Caco-2 (cell line): ENCODE results near the gene SGPP2. TPM values are rescaled to one million over a fixed set of nuclear protein-coding genes. Genes with fewer than 3 reads are reported as not detected.

Source experiments
- BruUV-seq: library from RNA; stranded (reverse); fragments of 400-500 nt; replicated peaks from 2 replicates; lab custom pipeline; 2021; lab: Mats Ljungman, UMichigan
- CTCF ChIA-PET: fragments of 300-600 bp; sonication (Branson Sonifier 250); formaldehyde crosslinking; loops from one replicate; lab custom pipeline; 2022; ENCODE audit warnings: antibody characterized with exemption; lab: Charles Lee
- POLR2A ChIA-PET: fragments of 300-600 bp; sonication (Branson Sonifier 250); formaldehyde crosslinking; loops from one replicate; lab custom pipeline; 2022; ENCODE audit warnings: antibody characterized with exemption; lab: Charles Lee
- DNase-seq, 2 experiments: peaks; one replicate each; pipeline versions ENCODE4 v3.0.0 to v3.0.0-alpha.2; 2020 to 2022
- H3K27me3 ChIP-seq: replicated peaks from 2 replicates; pipeline ENCODE4 v1.6.0; 2011; ENCODE audit warnings: low read length; ENCODE audit not compliant: control insufficient read depth, insufficient read depth
- H3K36me3 ChIP-seq: 2 replicates; pipeline ENCODE4 v1.5.1; 2011; ENCODE audit warnings: low read length; ENCODE audit not compliant: control insufficient read depth, insufficient read depth
- H3K4me1 ChIP-seq: fragments of 250-450 bp; sonication (Bioruptor Pico); 2 replicates; pipeline ENCODE4 v1.5.1; 2020; ENCODE audit warnings: mild to moderate bottlenecking
- H3K4me3 ChIP-seq: 2 replicates; pipeline ENCODE4 v1.5.1; 2011; ENCODE audit warnings: low read depth, mild to moderate bottlenecking, control low read depth, low read length
- H3K9me3 ChIP-seq: fragments of 250-450 bp; sonication (Bioruptor Pico); 2 replicates; pipeline ENCODE4 v1.5.1; 2020; ENCODE audit warnings: mild to moderate bottlenecking, moderate library complexity
- H3K27ac Mint-ChIP-seq: one replicate; pipeline ENCODE4 v1.8.0; 2022; ENCODE audit warnings: mixed read lengths; ENCODE audit not compliant: unreplicated experiment
- H3K27me3 Mint-ChIP-seq: one replicate; pipeline ENCODE4 v1.8.0; 2022; ENCODE audit warnings: mixed read lengths; ENCODE audit not compliant: insufficient read depth, unreplicated experiment
- H3K36me3 Mint-ChIP-seq: one replicate; pipeline ENCODE4 v1.8.0; 2022; ENCODE audit warnings: mild to moderate bottlenecking, mixed read lengths; ENCODE audit not compliant: insufficient read depth, unreplicated experiment
- H3K4me1 Mint-ChIP-seq: one replicate; pipeline ENCODE4 v1.8.0; 2022; ENCODE audit warnings: low read depth, mixed read lengths; ENCODE audit not compliant: unreplicated experiment
- H3K4me3 Mint-ChIP-seq: one replicate; pipeline ENCODE4 v1.8.0; 2022; ENCODE audit warnings: mild to moderate bottlenecking, moderate library complexity, mixed read lengths; ENCODE audit not compliant: unreplicated experiment
- H3K9me3 Mint-ChIP-seq: one replicate; pipeline ENCODE4 v1.8.0; 2022; ENCODE audit warnings: mixed read lengths; ENCODE audit not compliant: unreplicated experiment
- CTCF ChIP-seq, 2 experiments: fragments of 200-600 bp in 1 of 2; IDR thresholded peaks; 1 replicate in 1 of 2; 2 replicates in 1 of 2; pipeline versions ENCODE4 v1.5.1 to v1.8.0; 2011 to 2022; ENCODE audit warnings: antibody characterized with exemption in 1 of 2, control low read depth in 1 of 2, inconsistent platforms in 1 of 2, low read depth in 1 of 2, low read length in 1 of 2, mild to moderate bottlenecking in 1 of 2, moderate library complexity in 1 of 2; ENCODE audit not compliant: insufficient read depth in 1 of 2, severe bottlenecking in 1 of 2, unreplicated experiment in 1 of 2
- intact Hi-C: fragments of 100-400 bp; cut with micrococcal nuclease; formaldehyde crosslinking; loops from one replicate; pipeline ENCODE4 v1.10.0; 2022; ENCODE audit not compliant: unreplicated experiment
- total RNA-seq: library from RNA; stranded (reverse); gene quantifications from 2 replicates; pipeline ENCODE4 v1.2.3, GENCODE V29; 2022

The SGPP2 gene
- total RNA-seq, 1 experiment from 2014 or later, result not detected

- no peak for TF ChIP-seq CTCF (IDR thresholded peaks at IDR 0.05; ENCODE audit: insufficient read depth in 1 of 2, low read depth in 1 of 2, low read length in 1 of 2, severe bottlenecking in 1 of 2, unreplicated experiment in 1 of 2)
- ChIA-PET CTCF (no interaction called here), POLR2A (no interaction called here)
- H3K27ac Mint-ChIP-seq, result no peak overlapping the region
- no peaks in the 10 kb centered on the region for H3K9me3 Mint-ChIP-seq
- Histone ChIP-seq H3K36me3 (no peaks in the 10 kb centered on the region), H3K4me1 (no peaks in the 10 kb centered on the region), H3K4me3 (no peak overlapping the region), H3K27me3 (no peaks in the 10 kb centered on the region; the same call in 1 of the 2 replicates), H3K9me3 (no peaks in the 10 kb centered on the region)
- intact Hi-C loops, result no loop called here
- DNase-seq, result no peak
- no peaks in the 10 kb centered on the region for H3K4me1 Mint-ChIP-seq
- H3K27me3 Mint-ChIP-seq, result peaks cover 9% of the 10 kb centered on the region
- H3K36me3 Mint-ChIP-seq, result no peaks in the 10 kb centered on the region
- H3K4me3 Mint-ChIP-seq, result no peak overlapping the region
- BruUV-seq, result no TSS peak
These were observed 74.9 kb downstream of the SGPP2 start for GRCh38 chr2:222499226-222499625.

GRCh38 chr2:222504191-222504590 is 79.8 kb downstream of the SGPP2 start:
- Histone ChIP-seq H3K4me1 (no peaks in the 10 kb centered on the region), H3K36me3 (no peaks in the 10 kb centered on the region), H3K9me3 (no peaks in the 10 kb centered on the region), H3K27me3 (no peaks in the 10 kb centered on the region; the same call in 1 of the 2 replicates), H3K4me3 (no peak overlapping the region)
- intact Hi-C loops, result no loop called here
- no peak for TF ChIP-seq CTCF (IDR thresholded peaks at IDR 0.05; ENCODE audit: insufficient read depth in 1 of 2, low read depth in 1 of 2, low read length in 1 of 2, severe bottlenecking in 1 of 2, unreplicated experiment in 1 of 2)
- Mint-ChIP-seq H3K27me3 (peaks cover 24% of the 10 kb centered on the region), H3K9me3 (no peaks in the 10 kb centered on the region), H3K4me3 (no peak overlapping the region), H3K4me1 (no peaks in the 10 kb centered on the region), H3K36me3 (no peaks in the 10 kb centered on the region), H3K27ac (no peak overlapping the region)
- ChIA-PET POLR2A (no interaction called here), CTCF (no interaction called here)
- BruUV-seq, result no TSS peak
- DNase-seq, result no peak

- Mint-ChIP-seq H3K9me3 (no peaks in the 10 kb centered on the region), H3K27me3 (peaks cover 24% of the 10 kb centered on the region), H3K4me3 (no peak overlapping the region), H3K27ac (no peak overlapping the region), H3K36me3 (no peaks in the 10 kb centered on the region), H3K4me1 (no peaks in the 10 kb centered on the region)
- intact Hi-C loops, result no loop called here
- CTCF ChIA-PET, result no interaction called here
- Histone ChIP-seq H3K4me1 (no peaks in the 10 kb centered on the region), H3K9me3 (no peaks in the 10 kb centered on the region), H3K27me3 (no peaks in the 10 kb centered on the region), H3K36me3 (no peaks in the 10 kb centered on the region), H3K4me3 (no peak overlapping the region)
- no peak for TF ChIP-seq CTCF (IDR thresholded peaks at IDR 0.05; ENCODE audit: insufficient read depth in 1 of 2, low read depth in 1 of 2, low read length in 1 of 2, severe bottlenecking in 1 of 2, unreplicated experiment in 1 of 2)
- BruUV-seq, result no TSS peak
- no peak for DNase-seq
- POLR2A ChIA-PET, result no interaction called here
These were observed 80.4 kb downstream of the SGPP2 start for GRCh38 chr2:222504719-222505118.
